ENCODE results near the gene TNPO1.

The TNPO1 gene

DNA sequence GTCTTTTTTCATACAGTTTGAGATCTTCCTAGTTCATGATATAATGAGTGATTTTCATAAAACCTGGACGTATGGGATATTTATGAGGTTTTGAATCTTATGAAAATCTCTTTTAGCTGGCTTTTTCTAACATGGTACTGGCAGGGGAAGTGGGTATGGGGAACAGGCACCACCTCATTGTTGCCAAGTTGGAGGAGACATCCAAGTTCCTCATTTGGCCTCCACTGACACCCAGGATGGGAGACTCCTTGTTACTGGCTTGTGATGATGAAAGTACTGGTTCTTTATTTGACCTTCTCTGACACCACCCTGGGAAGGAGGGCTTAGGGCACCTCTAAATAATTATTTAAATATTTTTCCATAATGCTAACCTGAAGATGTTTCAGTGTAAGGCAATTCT, 4.0 kb upstream of the TNPO1 start (continued):
- TF ChIP-seq, protein P1, sequence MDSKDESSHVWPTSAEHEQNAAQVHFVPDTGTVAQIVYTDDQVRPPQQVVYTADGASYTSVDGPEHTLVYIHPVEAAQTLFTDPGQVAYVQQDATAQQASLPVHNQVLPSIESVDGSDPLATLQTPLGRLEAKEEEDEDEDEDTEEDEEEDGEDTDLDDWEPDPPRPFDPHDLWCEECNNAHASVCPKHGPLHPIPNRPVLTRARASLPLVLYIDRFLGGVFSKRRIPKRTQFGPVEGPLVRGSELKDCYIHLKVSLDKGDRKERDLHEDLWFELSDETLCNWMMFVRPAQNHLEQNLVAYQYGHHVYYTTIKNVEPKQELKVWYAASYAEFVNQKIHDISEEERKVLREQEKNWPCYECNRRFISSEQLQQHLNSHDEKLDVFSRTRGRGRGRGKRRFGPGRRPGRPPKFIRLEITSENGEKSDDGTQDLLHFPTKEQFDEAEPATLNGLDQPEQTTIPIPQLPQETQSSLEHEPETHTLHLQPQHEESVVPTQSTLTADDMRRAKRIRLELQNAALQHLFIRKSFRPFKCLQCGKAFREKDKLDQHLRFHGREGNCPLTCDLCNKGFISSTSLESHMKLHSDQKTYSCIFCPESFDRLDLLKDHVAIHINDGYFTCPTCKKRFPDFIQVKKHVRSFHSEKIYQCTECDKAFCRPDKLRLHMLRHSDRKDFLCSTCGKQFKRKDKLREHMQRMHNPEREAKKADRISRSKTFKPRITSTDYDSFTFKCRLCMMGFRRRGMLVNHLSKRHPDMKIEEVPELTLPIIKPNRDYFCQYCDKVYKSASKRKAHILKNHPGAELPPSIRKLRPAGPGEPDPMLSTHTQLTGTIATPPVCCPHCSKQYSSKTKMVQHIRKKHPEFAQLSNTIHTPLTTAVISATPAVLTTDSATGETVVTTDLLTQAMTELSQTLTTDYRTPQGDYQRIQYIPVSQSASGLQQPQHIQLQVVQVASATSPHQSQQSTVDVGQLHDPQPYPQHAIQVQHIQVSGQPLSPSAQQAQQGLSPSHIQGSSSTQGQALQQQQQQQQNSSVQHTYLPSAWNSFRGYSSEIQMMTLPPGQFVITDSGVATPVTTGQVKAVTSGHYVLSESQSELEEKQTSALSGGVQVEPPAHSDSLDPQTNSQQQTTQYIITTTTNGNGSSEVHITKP (tag by site-specific recombination; IDR thresholded peaks at IDR 0.05): no peak
- TF ChIP-seq ZNF121 (tag by site-specific recombination; IDR thresholded peaks at IDR 0.05) (no peak), ZNF555 (tag by site-specific recombination; conservative IDR thresholded peaks at IDR 0.05) (no peak), ZNF366 (tag by site-specific recombination; conservative IDR thresholded peaks at IDR 0.05) (no peak), SP2 (tag by site-specific recombination; IDR thresholded peaks at IDR 0.05) (no peak)

DNA sequence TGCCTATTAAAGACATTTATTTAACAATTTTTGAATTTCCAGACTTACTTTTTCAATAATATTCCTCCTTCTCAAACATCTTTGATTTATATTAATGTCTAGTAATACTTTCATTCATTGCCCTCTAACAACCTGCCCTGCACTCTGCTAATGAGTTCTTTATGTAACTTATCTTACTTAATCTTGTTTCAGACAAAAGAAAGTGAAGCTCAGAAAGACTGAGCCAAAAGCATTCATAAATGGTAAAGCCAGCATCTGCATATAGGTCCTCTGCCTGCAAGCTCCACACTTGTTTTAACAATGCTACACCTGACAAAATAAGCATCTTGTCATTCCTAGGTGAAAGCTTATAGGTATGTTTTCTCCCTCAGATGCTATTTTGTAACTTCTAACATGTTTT, 2.4 kb upstream of the TNPO1 start:
- ChIA-PET POLR2A (no interaction called here), CTCF (interaction anchor here (0.5 kb wide), 1 partner anchor 108 kb away, joined by 8 read pairs; no protein-coding TSS in a partner anchor)
- Histone ChIP-seq H3K4me3 (ENCODE audit: low read depth, low read length) (no peak overlapping the region), H3K4me1 (ENCODE audit: control insufficient read depth, insufficient read depth, low read length) (peaks cover 8% of the 10 kb centered on the region), H3K27ac (ENCODE audit: extremely low read depth, low read depth, low read length) (no peak overlapping the region), H3K36me3 (ENCODE audit: control insufficient read depth in 2 of 2, insufficient read depth in 1 of 2, low read length in 2 of 2) (no peaks in the 10 kb centered on the region), H3K9me3 (ENCODE audit: control insufficient read depth, insufficient read depth, low read depth, low read length) (no peaks in the 10 kb centered on the region)
- TF ChIP-seq PRDM1 (tag by site-specific recombination; IDR thresholded peaks at IDR 0.05): 0 out of 2 replicates have a peak, but pooled peaks have one; percentile 11
- TF ChIP-seq, protein P2, sequence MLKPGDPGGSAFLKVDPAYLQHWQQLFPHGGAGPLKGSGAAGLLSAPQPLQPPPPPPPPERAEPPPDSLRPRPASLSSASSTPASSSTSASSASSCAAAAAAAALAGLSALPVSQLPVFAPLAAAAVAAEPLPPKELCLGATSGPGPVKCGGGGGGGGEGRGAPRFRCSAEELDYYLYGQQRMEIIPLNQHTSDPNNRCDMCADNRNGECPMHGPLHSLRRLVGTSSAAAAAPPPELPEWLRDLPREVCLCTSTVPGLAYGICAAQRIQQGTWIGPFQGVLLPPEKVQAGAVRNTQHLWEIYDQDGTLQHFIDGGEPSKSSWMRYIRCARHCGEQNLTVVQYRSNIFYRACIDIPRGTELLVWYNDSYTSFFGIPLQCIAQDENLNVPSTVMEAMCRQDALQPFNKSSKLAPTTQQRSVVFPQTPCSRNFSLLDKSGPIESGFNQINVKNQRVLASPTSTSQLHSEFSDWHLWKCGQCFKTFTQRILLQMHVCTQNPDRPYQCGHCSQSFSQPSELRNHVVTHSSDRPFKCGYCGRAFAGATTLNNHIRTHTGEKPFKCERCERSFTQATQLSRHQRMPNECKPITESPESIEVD (tag by site-specific recombination; IDR thresholded peaks at IDR 0.05): 0 out of 2 replicates have a peak, but pooled peaks have one; percentile 37
- peak; percentile 79 for TF ChIP-seq ZBTB17 (tag by site-specific recombination; IDR thresholded peaks at IDR 0.05)
- TF ChIP-seq IKZF3 (tag by site-specific recombination; IDR thresholded peaks at IDR 0.05): no peak
- TF ChIP-seq ZNF2 (tag by site-specific recombination; IDR thresholded peaks at IDR 0.05): peak; percentile 65; the same call in 1 of the 2 replicates

DNA sequence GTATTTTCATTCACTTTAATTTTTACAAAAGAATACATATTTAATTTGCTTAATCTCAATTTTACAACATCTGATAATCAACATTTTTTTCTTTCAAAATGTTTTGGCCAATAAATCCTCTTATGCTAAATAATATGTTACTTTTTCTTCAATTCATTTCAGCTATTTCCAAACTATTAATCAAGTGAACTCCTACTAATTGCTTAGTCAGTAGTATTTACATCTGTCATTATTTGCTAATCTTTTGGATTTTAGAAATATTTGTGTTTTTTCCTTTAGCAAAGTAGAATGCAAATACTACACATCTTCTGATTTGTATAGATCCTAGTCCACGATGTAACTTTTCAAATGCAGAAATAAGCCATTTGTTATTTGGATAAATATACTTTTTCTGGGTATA, 1.6 kb upstream of the TNPO1 start:
- CTCF ChIA-PET: interaction anchor here (0.7 kb wide), 2 partner anchors 160 to 446 kb away, joined by 3 to 4 read pairs; no protein-coding TSS in a partner anchor
- H3K9me3 ChIP-seq (ENCODE audit: control insufficient read depth, insufficient read depth, low read depth, low read length): no peaks in the 10 kb centered on the region
- H3K4me1 ChIP-seq (ENCODE audit: control insufficient read depth, insufficient read depth, low read length): peaks cover 8% of the 10 kb centered on the region
- TF ChIP-seq GLIS1 (tag by site-specific recombination; IDR thresholded peaks at IDR 0.05): no peak
- TF ChIP-seq, protein P3, sequence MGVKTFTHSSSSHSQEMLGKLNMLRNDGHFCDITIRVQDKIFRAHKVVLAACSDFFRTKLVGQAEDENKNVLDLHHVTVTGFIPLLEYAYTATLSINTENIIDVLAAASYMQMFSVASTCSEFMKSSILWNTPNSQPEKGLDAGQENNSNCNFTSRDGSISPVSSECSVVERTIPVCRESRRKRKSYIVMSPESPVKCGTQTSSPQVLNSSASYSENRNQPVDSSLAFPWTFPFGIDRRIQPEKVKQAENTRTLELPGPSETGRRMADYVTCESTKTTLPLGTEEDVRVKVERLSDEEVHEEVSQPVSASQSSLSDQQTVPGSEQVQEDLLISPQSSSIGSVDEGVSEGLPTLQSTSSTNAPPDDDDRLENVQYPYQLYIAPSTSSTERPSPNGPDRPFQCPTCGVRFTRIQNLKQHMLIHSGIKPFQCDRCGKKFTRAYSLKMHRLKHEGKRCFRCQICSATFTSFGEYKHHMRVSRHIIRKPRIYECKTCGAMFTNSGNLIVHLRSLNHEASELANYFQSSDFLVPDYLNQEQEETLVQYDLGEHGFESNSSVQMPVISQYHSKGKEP (tag by site-specific recombination; IDR thresholded peaks at IDR 0.05): no peak
- TF ChIP-seq ZNF785 (tag by site-specific recombination; IDR thresholded peaks at IDR 0.05): no peak
- no peak for TF ChIP-seq ZNF174 (tag by site-specific recombination; IDR thresholded peaks at IDR 0.05)
- TF ChIP-seq SCRT1 (tag by site-specific recombination; IDR thresholded peaks at IDR 0.05; ENCODE audit: borderline replicate concordance): no peak
- TF ChIP-seq ZBTB8A (tag by site-specific recombination; IDR thresholded peaks at IDR 0.05): no peak
- no peak overlapping the region for H3K4me3 ChIP-seq (ENCODE audit: low read depth, low read length)
- no peaks in the 10 kb centered on the region for H3K36me3 ChIP-seq (ENCODE audit: control insufficient read depth in 2 of 2, insufficient read depth in 1 of 2, low read length in 2 of 2)
- POLR2A ChIA-PET: no interaction called here
- no peak overlapping the region for H3K27ac ChIP-seq (ENCODE audit: extremely low read depth, low read depth, low read length)
